HFFc6 (cell line): ENCODE results near the gene ST6GALNAC2. TPM values are rescaled to one million over a fixed set of nuclear protein-coding genes. Genes with fewer than 3 reads are reported as not detected.

Experiments
- DNase-seq: peaks from one replicate; pipeline ENCODE4 v3.0.0-alpha.2; 2018
- H3K27ac Mint-ChIP-seq: 2 replicates; pipeline ENCODE4 v1.8.0; 2020; ENCODE audit warnings: mild to moderate bottlenecking, mixed read lengths
- H3K27me3 Mint-ChIP-seq: 2 replicates; pipeline ENCODE4 v1.8.0; 2021; ENCODE audit warnings: mild to moderate bottlenecking, moderate library complexity, mixed read lengths; ENCODE audit not compliant: insufficient read depth
- H3K36me3 Mint-ChIP-seq: 2 replicates; pipeline ENCODE4 v1.8.0; 2021; ENCODE audit warnings: low read depth, mixed read lengths
- H3K4me1 Mint-ChIP-seq: 2 replicates; pipeline ENCODE4 v1.8.0; 2020; ENCODE audit warnings: low read depth, mixed read lengths
- H3K4me3 Mint-ChIP-seq: 2 replicates; pipeline ENCODE4 v1.8.0; 2020; ENCODE audit warnings: mild to moderate bottlenecking, moderate library complexity, mixed read lengths
- H3K9me3 Mint-ChIP-seq: 2 replicates; pipeline ENCODE4 v1.8.0; 2020; ENCODE audit warnings: mild to moderate bottlenecking, mixed read lengths
- CTCF ChIP-seq: fragments of 200-600 bp; sonication (generic); IDR thresholded peaks from 2 replicates; pipeline ENCODE4 v1.5.0; 2021; ENCODE audit warnings: antibody characterized with exemption, mild to moderate bottlenecking
- total RNA-seq, 6 experiments: library from RNA; stranded (reverse); fragmentation: NEBNext Ultra II Directional; extraction: Animal tissue kit (Norgen Biotek cat#: 25700); gene quantifications; 2 replicates in 1 of 6; 3 replicates in 5 of 6; pipeline ENCODE4 v1.2.3, GENCODE V29; 2021

The ST6GALNAC2 gene
- total RNA-seq, 6 experiments from 2014 or later = 0.20 to 0.71 (median 0.34) TPM; not detected in 1

GRCh38 chr17:76584427-76585032 lies 1.1 kb downstream of the ST6GALNAC2 start:
- Mint-ChIP-seq H3K27me3 (peaks cover 26% of the 10 kb centered on the region), H3K27ac (no peak overlapping the region), H3K9me3 (no peaks in the 10 kb centered on the region), H3K4me3 (peak overlapping the region; percentile 77), H3K36me3 (no peaks in the 10 kb centered on the region), H3K4me1 (no peaks in the 10 kb centered on the region)
- no peak for DNase-seq
- TF ChIP-seq CTCF = no peak

GRCh38 chr17:76582660-76583059 lies 3.0 kb downstream of the ST6GALNAC2 start:
- Mint-ChIP-seq H3K36me3 (no peaks in the 10 kb centered on the region), H3K27ac (no peak overlapping the region), H3K4me1 (peaks cover 9% of the 10 kb centered on the region; the same call in 1 of the 2 replicates), H3K27me3 (peaks cover 16% of the 10 kb centered on the region), H3K9me3 (no peaks in the 10 kb centered on the region), H3K4me3 (no peak overlapping the region)
- TF ChIP-seq CTCF = no peak
- no peak for DNase-seq

DNA sequence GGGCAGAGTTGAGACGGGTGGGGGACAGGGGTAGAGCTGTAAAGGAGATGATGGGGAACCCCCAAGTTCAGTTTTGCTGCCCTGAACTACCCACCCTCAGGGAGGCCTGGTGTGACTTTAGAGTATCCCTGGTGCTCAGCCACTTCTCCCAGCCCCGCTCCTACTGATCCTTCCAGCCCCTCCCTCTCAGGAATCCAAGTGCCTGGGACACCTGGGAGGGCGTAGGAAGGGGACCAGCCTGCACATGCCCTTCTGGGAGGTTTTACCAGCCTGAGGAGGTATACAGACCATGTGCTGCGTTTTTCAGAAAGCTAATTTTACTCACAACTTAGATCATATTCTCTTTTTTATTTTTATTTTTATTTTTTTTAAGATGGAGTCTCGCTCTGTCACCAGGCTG lies 4.1 kb downstream of the ST6GALNAC2 start:
- Mint-ChIP-seq H3K4me3 (no peak overlapping the region), H3K27ac (no peak overlapping the region), H3K9me3 (no peaks in the 10 kb centered on the region), H3K27me3 (peaks cover 9% of the 10 kb centered on the region), H3K36me3 (no peaks in the 10 kb centered on the region), H3K4me1 (peaks cover 9% of the 10 kb centered on the region; the same call in 1 of the 2 replicates)
- TF ChIP-seq CTCF = no peak
- DNase-seq = no peak

DNA sequence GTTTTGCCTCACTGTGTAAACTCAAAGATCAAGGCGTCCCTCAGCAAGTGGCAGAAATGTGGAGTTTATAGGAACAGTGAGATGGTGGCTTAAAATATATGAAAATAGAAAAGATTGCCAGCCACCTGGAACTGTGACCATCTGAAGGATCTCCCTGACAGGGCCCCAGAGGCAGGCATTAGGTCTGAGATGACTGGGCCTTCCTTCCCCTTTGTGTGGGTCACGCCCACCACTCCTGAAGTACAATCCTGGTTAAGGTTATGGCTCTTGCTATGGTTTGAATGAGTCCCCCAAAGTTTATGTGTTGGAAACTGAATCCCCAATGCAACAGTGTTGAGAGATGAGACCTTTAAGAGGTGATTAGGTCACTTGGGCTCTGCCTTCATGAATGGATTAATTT lies 6.4 kb downstream of the ST6GALNAC2 start:
- H3K9me3 Mint-ChIP-seq = no peaks in the 10 kb centered on the region
- H3K36me3 Mint-ChIP-seq = no peaks in the 10 kb centered on the region; the same call in 1 of the 2 replicates
- peaks cover 5% of the 10 kb centered on the region for H3K27me3 Mint-ChIP-seq
- no peak overlapping the region for H3K27ac Mint-ChIP-seq
- no peak overlapping the region for H3K4me3 Mint-ChIP-seq
- DNase-seq = no peak
- peaks cover 9% of the 10 kb centered on the region; the same call in 1 of the 2 replicates for H3K4me1 Mint-ChIP-seq
- no peak for TF ChIP-seq CTCF

- peak; percentile 69 for DNase-seq
- peak overlapping the region; percentile 24; the same call in 1 of the 2 replicates for H3K27ac Mint-ChIP-seq
- no peaks in the 10 kb centered on the region; the same call in 1 of the 2 replicates for H3K36me3 Mint-ChIP-seq
- peaks cover 2% of the 10 kb centered on the region for H3K27me3 Mint-ChIP-seq
- H3K9me3 Mint-ChIP-seq = no peaks in the 10 kb centered on the region
- no peak overlapping the region for H3K4me3 Mint-ChIP-seq
- H3K4me1 Mint-ChIP-seq = peaks cover 9% of the 10 kb centered on the region; the same call in 1 of the 2 replicates
- TF ChIP-seq CTCF = no peak
Observed at GRCh38 chr17:76578376-76578775, 7.3 kb downstream of the ST6GALNAC2 start.
